HEK293 (cell line): Measurements from ENCODE around the gene ABHD12.
A peak's percentile ranks its signal among the peaks of the same experiment; 100 is the strongest.

Source experiments
- CTCF ChIA-PET: fragments of 350-600 bp; formaldehyde crosslinking; extraction: SDS; loops from one replicate; lab custom pipeline; 2021; ENCODE audit warnings: antibody characterized with exemption; lab: Yijun Ruan, JAX
- POLR2A ChIA-PET: fragments of 300-600 bp; formaldehyde crosslinking; extraction: SDS; loops from one replicate; lab custom pipeline; 2020; ENCODE audit warnings: antibody characterized with exemption, inconsistent platforms; lab: Yijun Ruan, JAX
- H3K27ac ChIP-seq: fragments of 200-500 bp; sonication (Bioruptor generic); 2 replicates; pipeline ENCODE4 v1.5.1; 2014; ENCODE audit warnings: low read depth, low read length, control low read depth, inconsistent platforms; ENCODE audit errors: extremely low read depth
- H3K36me3 ChIP-seq, 2 experiments: fragments of 200-500 bp in 1 of 2; sonication (Bioruptor generic) in 1 of 2; 1 replicate in 1 of 2; 2 replicates in 1 of 2; pipeline ENCODE4 v1.5.1; 2014 to 2017; ENCODE audit warnings: inconsistent platforms in 2 of 2, low read length in 2 of 2; ENCODE audit not compliant: control insufficient read depth in 2 of 2, insufficient read depth in 1 of 2
- H3K4me1 ChIP-seq: fragments of 200-500 bp; sonication (Bioruptor generic); 2 replicates; pipeline ENCODE4 v1.5.1; 2014; ENCODE audit warnings: mild to moderate bottlenecking, low read length, inconsistent platforms; ENCODE audit not compliant: control insufficient read depth, insufficient read depth
- H3K4me3 ChIP-seq: 2 replicates; pipeline ENCODE4 v1.5.1; 2011; ENCODE audit warnings: low read depth, mild to moderate bottlenecking, control low read depth, low read length, moderate library complexity
- H3K9me3 ChIP-seq: fragments of 200-500 bp; sonication (Bioruptor generic); 2 replicates; pipeline ENCODE4 v1.5.1; 2014; ENCODE audit warnings: low read depth, low read length, inconsistent platforms; ENCODE audit not compliant: control insufficient read depth, insufficient read depth
- CTCF ChIP-seq: fragments of 450-650 bp; formaldehyde crosslinking; IDR thresholded peaks from 2 replicates; pipeline ENCODE4 v1.5.1; 2016; ENCODE audit warnings: missing biosample characterization, missing genetic modification characterization
- MZF1 ChIP-seq: fragments of 450-650 bp; formaldehyde crosslinking; IDR thresholded peaks from 2 replicates; pipeline ENCODE4 v1.5.1; 2017; ENCODE audit warnings: missing biosample characterization, missing genetic modification characterization, borderline replicate concordance
- SCRT1 ChIP-seq: fragments of 450-650 bp; formaldehyde crosslinking; IDR thresholded peaks from 2 replicates; pipeline ENCODE4 v1.5.1; 2016; ENCODE audit warnings: missing biosample characterization, missing genetic modification characterization, borderline replicate concordance
- SP2 ChIP-seq: fragments of 450-650 bp; formaldehyde crosslinking; IDR thresholded peaks from 2 replicates; pipeline ENCODE4 v1.5.1; 2016; ENCODE audit warnings: missing biosample characterization, missing genetic modification characterization
- WT1 ChIP-seq: fragments of 450-650 bp; formaldehyde crosslinking; IDR thresholded peaks from 2 replicates; pipeline ENCODE4 v1.5.1; 2016; ENCODE audit warnings: missing biosample characterization, missing genetic modification characterization
- ZBTB20 ChIP-seq: fragments of 450-650 bp; formaldehyde crosslinking; IDR thresholded peaks from 2 replicates; pipeline ENCODE4 v1.5.1; 2016; ENCODE audit warnings: missing biosample characterization, missing genetic modification characterization
- ZBTB48 ChIP-seq: fragments of 450-650 bp; formaldehyde crosslinking; IDR thresholded peaks from 2 replicates; pipeline ENCODE4 v1.5.1; 2016; ENCODE audit warnings: missing biosample characterization, missing genetic modification characterization
- ZNF157 ChIP-seq: fragments of 450-650 bp; formaldehyde crosslinking; IDR thresholded peaks from 2 replicates; pipeline ENCODE4 v1.5.1; 2016; ENCODE audit warnings: missing biosample characterization, missing genetic modification characterization
- ZNF280D ChIP-seq: fragments of 450-650 bp; formaldehyde crosslinking; IDR thresholded peaks from 2 replicates; pipeline ENCODE4 v1.5.1; 2016; ENCODE audit warnings: missing biosample characterization, missing genetic modification characterization
- ZNF350 ChIP-seq: fragments of 450-650 bp; formaldehyde crosslinking; IDR thresholded peaks from 2 replicates; pipeline ENCODE4 v1.5.0; 2017; ENCODE audit warnings: missing biosample characterization, mild to moderate bottlenecking, missing genetic modification characterization
- ZNF624 ChIP-seq: fragments of 450-650 bp; formaldehyde crosslinking; IDR thresholded peaks from 2 replicates; pipeline ENCODE4 v1.5.1; 2017; ENCODE audit warnings: missing biosample characterization, missing genetic modification characterization
- ZNF664 ChIP-seq: fragments of 450-650 bp; formaldehyde crosslinking; IDR thresholded peaks from 2 replicates; pipeline ENCODE4 v1.5.1; 2016; ENCODE audit warnings: missing biosample characterization, missing genetic modification characterization
- ZNF701 ChIP-seq: fragments of 450-650 bp; formaldehyde crosslinking; IDR thresholded peaks from 2 replicates; pipeline ENCODE4 v1.5.1; 2016; ENCODE audit warnings: missing biosample characterization, missing genetic modification characterization
- ZNF747 ChIP-seq: fragments of 450-650 bp; formaldehyde crosslinking; IDR thresholded peaks from 2 replicates; pipeline ENCODE4 v1.5.1; 2016; ENCODE audit warnings: missing biosample characterization, missing genetic modification characterization
- ZNF792 ChIP-seq: fragments of 450-650 bp; formaldehyde crosslinking; IDR thresholded peaks from 2 replicates; pipeline ENCODE4 v1.5.1; 2016; ENCODE audit warnings: missing biosample characterization, missing genetic modification characterization
- ZSCAN30 ChIP-seq: fragments of 450-650 bp; IDR thresholded peaks from 2 replicates; pipeline ENCODE4 v1.5.1; 2018; ENCODE audit warnings: missing biosample characterization, mild to moderate bottlenecking, missing genetic modification characterization, moderate library complexity
- TF ChIP-seq, protein P1 (sequence below): fragments of 450-650 bp; formaldehyde crosslinking; IDR thresholded peaks from 2 replicates; pipeline ENCODE4 v1.5.1; 2016; ENCODE audit warnings: missing biosample characterization, missing genetic modification characterization
- TF ChIP-seq, protein P2 (sequence below): fragments of 450-650 bp; formaldehyde crosslinking; IDR thresholded peaks from 2 replicates; pipeline ENCODE4 v1.5.1; 2016; ENCODE audit warnings: missing biosample characterization, missing genetic modification characterization

Gene ABHD12

GRCh38 chr20:25256226-25256859 lies 134.3 kb downstream of the ABHD12 start:
- Histone ChIP-seq H3K9me3 (no peaks in the 10 kb centered on the region), H3K4me1 (peaks cover 17% of the 10 kb centered on the region), H3K27ac (no peak overlapping the region), H3K36me3 (peaks cover 0 to 29% of the 10 kb centered on the region in 2 experiments; a peak in 1 of 3 replicates), H3K4me3 (no peak overlapping the region)
- peak; percentile 91 for TF ChIP-seq ZBTB48
- TF ChIP-seq, protein P1, sequence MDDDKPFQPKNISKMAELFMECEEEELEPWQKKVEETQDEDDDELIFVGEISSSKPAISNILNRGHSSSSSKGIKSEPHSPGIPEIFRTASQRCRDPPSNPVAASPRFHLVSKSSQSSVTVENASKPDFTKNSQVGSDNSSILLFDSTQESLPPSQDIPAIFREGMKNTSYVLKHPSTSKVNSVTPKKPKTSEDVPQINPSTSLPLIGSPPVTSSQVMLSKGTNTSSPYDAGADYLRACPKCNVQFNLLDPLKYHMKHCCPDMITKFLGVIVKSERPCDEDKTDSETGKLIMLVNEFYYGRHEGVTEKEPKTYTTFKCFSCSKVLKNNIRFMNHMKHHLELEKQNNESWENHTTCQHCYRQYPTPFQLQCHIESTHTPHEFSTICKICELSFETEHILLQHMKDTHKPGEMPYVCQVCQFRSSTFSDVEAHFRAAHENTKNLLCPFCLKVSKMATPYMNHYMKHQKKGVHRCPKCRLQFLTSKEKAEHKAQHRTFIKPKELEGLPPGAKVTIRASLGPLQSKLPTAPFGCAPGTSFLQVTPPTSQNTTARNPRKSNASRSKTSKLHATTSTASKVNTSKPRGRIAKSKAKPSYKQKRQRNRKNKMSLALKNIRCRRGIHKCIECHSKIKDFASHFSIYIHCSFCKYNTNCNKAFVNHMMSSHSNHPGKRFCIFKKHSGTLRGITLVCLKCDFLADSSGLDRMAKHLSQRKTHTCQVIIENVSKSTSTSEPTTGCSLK (tag by site-specific recombination) = no peak
- TF ChIP-seq ZNF157 (tag by site-specific recombination) = no peak
- TF ChIP-seq SCRT1 (tag by site-specific recombination) = no peak
- TF ChIP-seq, protein P2, sequence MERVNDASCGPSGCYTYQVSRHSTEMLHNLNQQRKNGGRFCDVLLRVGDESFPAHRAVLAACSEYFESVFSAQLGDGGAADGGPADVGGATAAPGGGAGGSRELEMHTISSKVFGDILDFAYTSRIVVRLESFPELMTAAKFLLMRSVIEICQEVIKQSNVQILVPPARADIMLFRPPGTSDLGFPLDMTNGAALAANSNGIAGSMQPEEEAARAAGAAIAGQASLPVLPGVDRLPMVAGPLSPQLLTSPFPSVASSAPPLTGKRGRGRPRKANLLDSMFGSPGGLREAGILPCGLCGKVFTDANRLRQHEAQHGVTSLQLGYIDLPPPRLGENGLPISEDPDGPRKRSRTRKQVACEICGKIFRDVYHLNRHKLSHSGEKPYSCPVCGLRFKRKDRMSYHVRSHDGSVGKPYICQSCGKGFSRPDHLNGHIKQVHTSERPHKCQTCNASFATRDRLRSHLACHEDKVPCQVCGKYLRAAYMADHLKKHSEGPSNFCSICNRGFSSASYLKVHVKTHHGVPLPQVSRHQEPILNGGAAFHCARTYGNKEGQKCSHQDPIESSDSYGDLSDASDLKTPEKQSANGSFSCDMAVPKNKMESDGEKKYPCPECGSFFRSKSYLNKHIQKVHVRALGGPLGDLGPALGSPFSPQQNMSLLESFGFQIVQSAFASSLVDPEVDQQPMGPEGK = no peak
- no peak for TF ChIP-seq ZBTB20 (tag by site-specific recombination)
- no peak for TF ChIP-seq ZNF350
- TF ChIP-seq ZNF664 = no peak
- TF ChIP-seq MZF1 (tag by site-specific recombination) = no peak
- ChIA-PET CTCF (no interaction called here), POLR2A (interaction anchor here (2.0 kb wide), 1 partner anchor 8 kb away, joined by 8 read pairs; the partner anchor contains the start of gene PYGB)

DNA sequence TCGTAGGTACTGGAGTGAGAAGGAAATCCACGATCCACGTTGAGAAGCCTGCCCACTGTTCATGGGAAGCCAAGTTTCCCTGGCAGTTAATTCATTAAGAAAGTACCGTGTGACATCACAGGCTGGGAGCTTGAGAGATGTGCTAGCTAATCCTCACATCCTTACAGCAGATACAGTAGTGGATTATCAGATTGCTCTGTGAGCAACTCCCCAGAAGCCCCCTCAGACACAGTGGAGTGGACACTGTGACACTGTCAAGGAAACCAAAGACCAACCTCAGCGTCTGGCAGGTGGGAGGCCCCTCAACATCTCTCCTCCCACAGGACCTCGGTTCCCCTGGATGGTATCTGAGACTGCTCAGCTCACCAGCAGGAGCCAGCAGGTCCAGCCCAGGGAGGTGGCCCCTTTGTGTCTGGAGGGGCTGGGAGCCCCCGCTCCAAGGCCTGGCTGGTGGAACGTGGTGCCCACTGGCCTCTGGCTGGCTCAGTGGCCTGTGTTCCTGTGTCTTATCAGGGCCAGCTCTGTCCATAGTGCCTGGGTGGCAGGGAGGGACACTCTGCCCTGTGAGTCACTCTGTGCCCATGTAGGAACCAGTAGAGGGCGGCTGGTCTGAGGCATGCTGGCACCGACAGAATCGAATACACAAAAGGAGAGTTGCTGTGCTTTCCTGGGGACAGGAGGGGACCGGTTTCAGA lies 135.5 kb downstream of the ABHD12 start:
- ChIA-PET CTCF (no interaction called here), POLR2A (interaction anchor here (1.3 kb wide), 1 partner anchor 153 kb away, joined by 5 read pairs; the partner anchor contains the start of gene GINS1)
- H3K9me3 ChIP-seq = no peaks in the 10 kb centered on the region
- no peak for TF ChIP-seq WT1 (tag by site-specific recombination)
- peak; percentile 25; the same call in 1 of the 2 replicates for TF ChIP-seq CTCF
- H3K4me1 ChIP-seq = peaks cover 27% of the 10 kb centered on the region
- no peak overlapping the region for H3K4me3 ChIP-seq
- H3K27ac ChIP-seq = no peak overlapping the region
- H3K36me3 ChIP-seq = peaks cover 0 to 20% of the 10 kb centered on the region in 2 experiments; a peak in 1 of 3 replicates

DNA sequence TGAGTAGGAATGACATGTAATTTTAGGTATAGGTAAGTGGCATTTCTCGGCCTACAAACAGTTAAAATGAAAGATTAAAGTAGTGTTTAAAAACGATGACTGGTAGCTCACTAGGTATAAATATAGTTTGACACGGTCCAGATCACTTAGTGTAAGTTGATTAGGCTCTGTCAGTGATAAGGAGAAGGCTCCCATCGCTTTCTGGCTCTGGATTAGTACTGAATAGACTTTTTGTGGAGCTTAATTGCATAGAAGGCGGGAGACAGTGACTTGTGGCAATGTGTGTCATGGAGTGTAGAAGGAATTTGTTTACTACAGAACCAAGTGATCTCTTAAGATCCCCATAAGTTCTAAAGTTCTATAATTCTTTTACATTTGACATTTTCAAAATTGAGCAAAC lies 136.1 kb downstream of the ABHD12 start:
- no peak overlapping the region for H3K4me3 ChIP-seq
- peaks cover 27% of the 10 kb centered on the region for H3K4me1 ChIP-seq
- no peaks in the 10 kb centered on the region for H3K9me3 ChIP-seq
- ChIA-PET POLR2A (interaction anchor here (1.3 kb wide), 1 partner anchor 153 kb away, joined by 5 read pairs; the partner anchor contains the start of gene GINS1), CTCF (interaction anchor here (0.9 kb wide), 1 partner anchor 68 kb away, joined by 4 read pairs; no protein-coding TSS in a partner anchor)
- no peak overlapping the region for H3K27ac ChIP-seq
- H3K36me3 ChIP-seq = peaks cover 0 to 14% of the 10 kb centered on the region in 2 experiments; a peak in 1 of 3 replicates
- TF ChIP-seq ZNF701 = no peak
- no peak for TF ChIP-seq ZNF624 (tag by site-specific recombination)
- no peak for TF ChIP-seq SP2 (tag by site-specific recombination)
- no peak for TF ChIP-seq ZNF280D (tag by site-specific recombination)
- TF ChIP-seq ZNF747 = no peak
- no peak for TF ChIP-seq ZNF792 (tag by site-specific recombination)
- no peak for TF ChIP-seq CTCF
- no peak for TF ChIP-seq ZSCAN30 (tag by site-specific recombination)
